ENCODE data around the gene ZNF778. TPM values are rescaled to one million over a fixed set of nuclear protein-coding genes. Genes with fewer than 3 reads are reported as not detected.

Gene ZNF778
- total RNA-seq, 3 donors from 2014 or later, result 4.7 to 8.8 (median 7.2) TPM

GRCh38 chr16:89273741-89274472 is 56.4 kb downstream of the ZNF778 start:
- ATAC-seq (no peak), DNase-seq (peak in 1 of 3 donors; percentile 38)
- peaks cover 6% of the 10 kb centered on the region for H3K4me1 ChIP-seq (ENCODE audit: low read depth)
- TF ChIP-seq CTCF (IDR thresholded peaks at IDR 0.05), result no peak
- no peaks in the 10 kb centered on the region for H3K9me3 ChIP-seq
- intact Hi-C loops (cut with DNase I, micrococcal nuclease), result no loop called here
- H3K4me3 ChIP-seq, result no peak overlapping the region
- peaks cover 10% of the 10 kb centered on the region for H3K36me3 ChIP-seq (ENCODE audit: low read depth)

- Histone ChIP-seq H3K36me3 (ENCODE audit: low read depth) (peaks cover 10% of the 10 kb centered on the region), H3K4me1 (ENCODE audit: low read depth) (peaks cover 6% of the 10 kb centered on the region), H3K4me3 (no peak overlapping the region), H3K9me3 (no peaks in the 10 kb centered on the region)
- intact Hi-C loops (cut with DNase I, micrococcal nuclease), result no loop called here
- ATAC-seq (no peak), DNase-seq (peak in 1 of 3 donors; percentile 28)
- no peak for TF ChIP-seq CTCF (IDR thresholded peaks at IDR 0.05)
These were observed 57.2 kb downstream of the ZNF778 start for GRCh38 chr16:89274561-89275283.

GRCh38 chr16:89275284-89275584 is 57.7 kb downstream of the ZNF778 start:
- no peak overlapping the region for H3K4me3 ChIP-seq
- peaks cover 10% of the 10 kb centered on the region for H3K36me3 ChIP-seq (ENCODE audit: low read depth)
- intact Hi-C loops (cut with DNase I, micrococcal nuclease), result no loop called here
- peak in 1 of 3 donors; percentile 31 for DNase-seq
- ATAC-seq, result peak; percentile 4
- no peak for TF ChIP-seq CTCF (IDR thresholded peaks at IDR 0.05)
- no peaks in the 10 kb centered on the region for H3K9me3 ChIP-seq
- peaks cover under 1% of the 10 kb centered on the region for H3K4me1 ChIP-seq (ENCODE audit: low read depth)

GRCh38 chr16:89275837-89276720 is 58.6 kb downstream of the ZNF778 start:
- ATAC-seq (no peak), DNase-seq (peak in 1 of 3 donors; percentile 47)
- no peak overlapping the region for H3K4me3 ChIP-seq
- no peak for TF ChIP-seq CTCF (IDR thresholded peaks at IDR 0.05)
- peaks cover 10% of the 10 kb centered on the region for H3K36me3 ChIP-seq (ENCODE audit: low read depth)
- intact Hi-C loops (cut with DNase I, micrococcal nuclease), result no loop called here
- H3K4me1 ChIP-seq (ENCODE audit: low read depth), result no peaks in the 10 kb centered on the region
- H3K9me3 ChIP-seq, result no peaks in the 10 kb centered on the region

- intact Hi-C loops (cut with DNase I, micrococcal nuclease), result no loop called here
- TF ChIP-seq CTCF (IDR thresholded peaks at IDR 0.05), result no peak
- DNase-seq (peak in 1 of 3 donors; percentile 42), ATAC-seq (no peak)
- Histone ChIP-seq H3K4me3 (no peak overlapping the region), H3K36me3 (ENCODE audit: low read depth) (peaks cover 10% of the 10 kb centered on the region), H3K4me1 (ENCODE audit: low read depth) (no peaks in the 10 kb centered on the region), H3K9me3 (no peaks in the 10 kb centered on the region)
These were observed 59.5 kb downstream of the ZNF778 start for GRCh38 chr16:89277049-89277448.
